Astrocyte (in vitro differentiated cells and primary cell): ENCODE results near the gene PASK. TPM values are rescaled to one million over a fixed set of nuclear protein-coding genes. Genes with fewer than 3 reads are reported as not detected.

ENCODE experiments used
- total RNA-seq: library from RNA; stranded (reverse); gene quantifications from 2 replicates; pipeline ENCODE4 v1.2.1, GENCODE V29; 2021

PASK gene
- total RNA-seq, 1 donor from 2014 or later: 8.0 TPM

Other genes with a start within 250 kb of the PASK start
- gene CROCC2, start 243.1 kb downstream of the PASK start, total RNA-seq: not detected in 2 replicates
- gene SNED1, start 150.9 kb downstream of the PASK start, total RNA-seq: 0.23 and 0.48 TPM in 2 replicates
- 23.6 and 26.3 TPM in 2 replicates for gene MTERF4, start 47.2 kb downstream of the PASK start, total RNA-seq
- gene PPP1R7, start 995 bp upstream of the PASK start, total RNA-seq: 51.4 and 53.4 TPM in 2 replicates
- gene ANO7, start 39.2 kb upstream of the PASK start, total RNA-seq: 5.8 and 7.1 TPM in 2 replicates
- gene HDLBP, start 166.2 kb upstream of the PASK start, total RNA-seq: 922 and 975 TPM in 2 replicates
- 544 and 552 TPM in 2 replicates for gene SEPTIN2, start 166.5 kb upstream of the PASK start, total RNA-seq
- 60.8 and 65.0 TPM in 2 replicates for gene FARP2, start 206.8 kb upstream of the PASK start, total RNA-seq